Measurements from ENCODE around the gene KIAA1671. TPM values are rescaled to one million over a fixed set of nuclear protein-coding genes. Genes with fewer than 3 reads are reported as not detected.

Gene KIAA1671
- total RNA-seq, 1 experiment from 2014 or later: 68.1 TPM

- no peaks in the 10 kb centered on the region for H3K27me3 Mint-ChIP-seq (ENCODE audit: insufficient read depth, unreplicated experiment)
- TSS peak; percentile 43 for BruUV-seq (replicated peaks)
These were observed 1.6 kb downstream of the KIAA1671 start for GRCh38 chr22:24954114-24954463.

DNA sequence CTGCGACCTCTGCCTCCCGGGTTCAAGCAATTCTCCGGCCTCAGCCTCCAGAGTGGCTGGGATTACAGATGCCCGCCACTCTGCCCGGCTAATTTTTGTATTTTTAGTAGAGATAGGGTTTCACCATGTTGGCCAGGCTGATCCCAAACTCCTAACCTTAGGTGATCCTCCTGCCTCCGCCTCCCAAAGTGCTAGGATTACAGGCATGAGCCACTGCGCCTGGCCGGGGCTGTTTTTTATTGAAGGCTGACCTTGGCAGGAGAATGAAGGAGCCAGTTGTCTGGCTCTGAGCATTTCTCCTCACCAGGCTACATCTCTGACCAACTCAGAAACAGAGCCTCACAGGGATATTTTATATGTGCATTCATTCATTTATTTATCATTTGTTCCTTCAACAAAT, 2.3 kb downstream of the KIAA1671 start:
- POLR2A ChIA-PET: interaction anchor here (1.2 to 3.8 kb wide), 7 partner anchors 13 to 97 kb away, joined by 5 to 50 read pairs (median 14); no protein-coding TSS in a partner anchor
- DNase-seq (ENCODE audit: unreplicated experiment): no peak
- H3K4me3 Mint-ChIP-seq (ENCODE audit: unreplicated experiment): peak overlapping the region; percentile 85
- intact Hi-C loops (cut with micrococcal nuclease): no loop called here
- H3K9me3 Mint-ChIP-seq (ENCODE audit: unreplicated experiment): no peaks in the 10 kb centered on the region
- peaks cover 7% of the 10 kb centered on the region for H3K36me3 Mint-ChIP-seq (ENCODE audit: insufficient read depth, unreplicated experiment)
- TF ChIP-seq, protein P1, sequence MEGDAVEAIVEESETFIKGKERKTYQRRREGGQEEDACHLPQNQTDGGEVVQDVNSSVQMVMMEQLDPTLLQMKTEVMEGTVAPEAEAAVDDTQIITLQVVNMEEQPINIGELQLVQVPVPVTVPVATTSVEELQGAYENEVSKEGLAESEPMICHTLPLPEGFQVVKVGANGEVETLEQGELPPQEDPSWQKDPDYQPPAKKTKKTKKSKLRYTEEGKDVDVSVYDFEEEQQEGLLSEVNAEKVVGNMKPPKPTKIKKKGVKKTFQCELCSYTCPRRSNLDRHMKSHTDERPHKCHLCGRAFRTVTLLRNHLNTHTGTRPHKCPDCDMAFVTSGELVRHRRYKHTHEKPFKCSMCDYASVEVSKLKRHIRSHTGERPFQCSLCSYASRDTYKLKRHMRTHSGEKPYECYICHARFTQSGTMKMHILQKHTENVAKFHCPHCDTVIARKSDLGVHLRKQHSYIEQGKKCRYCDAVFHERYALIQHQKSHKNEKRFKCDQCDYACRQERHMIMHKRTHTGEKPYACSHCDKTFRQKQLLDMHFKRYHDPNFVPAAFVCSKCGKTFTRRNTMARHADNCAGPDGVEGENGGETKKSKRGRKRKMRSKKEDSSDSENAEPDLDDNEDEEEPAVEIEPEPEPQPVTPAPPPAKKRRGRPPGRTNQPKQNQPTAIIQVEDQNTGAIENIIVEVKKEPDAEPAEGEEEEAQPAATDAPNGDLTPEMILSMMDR (IDR thresholded peaks at IDR 0.05; ENCODE audit: unreplicated experiment): no peak
- peak overlapping the region; percentile 40 for H3K27ac Mint-ChIP-seq (ENCODE audit: low read depth, unreplicated experiment)
- CTCF ChIA-PET: interaction anchor here (0.6 to 2.9 kb wide), 7 partner anchors 11 to 103 kb away, joined by 3 to 11 read pairs (median 5); no protein-coding TSS in a partner anchor
- H3K27me3 Mint-ChIP-seq (ENCODE audit: insufficient read depth, unreplicated experiment): no peaks in the 10 kb centered on the region
- H3K4me1 Mint-ChIP-seq (ENCODE audit: insufficient read depth, unreplicated experiment): peaks cover 45% of the 10 kb centered on the region
- no TSS peak for BruUV-seq (replicated peaks)

More at GRCh38 chr22:24954114-24954463, 1.6 kb downstream of the KIAA1671 start:
- CTCF ChIA-PET: interaction anchor here (0.9 to 2.9 kb wide), 14 partner anchors 9 to 178 kb away, joined by 3 to 11 read pairs (median 5); no protein-coding TSS in a partner anchor
- H3K9me3 Mint-ChIP-seq (ENCODE audit: unreplicated experiment): no peaks in the 10 kb centered on the region
- intact Hi-C loops (cut with micrococcal nuclease): no loop called here
- no peak for DNase-seq (ENCODE audit: unreplicated experiment)
- TF ChIP-seq, protein P1 (IDR thresholded peaks at IDR 0.05; ENCODE audit: unreplicated experiment): no peak
- peak overlapping the region; percentile 94 for H3K27ac Mint-ChIP-seq (ENCODE audit: low read depth, unreplicated experiment)
- H3K4me3 Mint-ChIP-seq (ENCODE audit: unreplicated experiment): peak overlapping the region; percentile 85
- POLR2A ChIA-PET: interaction anchor here (0.7 to 3.8 kb wide), 14 partner anchors 8 to 399 kb away, joined by 3 to 50 read pairs (median 7); partner anchors contain the start of gene GUCD1
- peaks cover 47% of the 10 kb centered on the region for H3K4me1 Mint-ChIP-seq (ENCODE audit: insufficient read depth, unreplicated experiment)
- H3K36me3 Mint-ChIP-seq (ENCODE audit: insufficient read depth, unreplicated experiment): peaks cover 7% of the 10 kb centered on the region

- no peak for DNase-seq (ENCODE audit: unreplicated experiment)
- no peaks in the 10 kb centered on the region for H3K9me3 Mint-ChIP-seq (ENCODE audit: unreplicated experiment)
- intact Hi-C loops (cut with micrococcal nuclease): no loop called here
- POLR2A ChIA-PET: interaction anchor here (1.0 kb wide), 1 partner anchor 9 kb away, joined by 3 read pairs; no protein-coding TSS in a partner anchor
- peaks cover 35% of the 10 kb centered on the region for H3K4me1 Mint-ChIP-seq (ENCODE audit: insufficient read depth, unreplicated experiment)
- no TSS peak for BruUV-seq (replicated peaks)
- H3K4me3 Mint-ChIP-seq (ENCODE audit: unreplicated experiment): no peak overlapping the region
- peaks cover 15% of the 10 kb centered on the region for H3K36me3 Mint-ChIP-seq (ENCODE audit: insufficient read depth, unreplicated experiment)
- H3K27me3 Mint-ChIP-seq (ENCODE audit: insufficient read depth, unreplicated experiment): no peaks in the 10 kb centered on the region
- TF ChIP-seq, protein P1 (IDR thresholded peaks at IDR 0.05; ENCODE audit: unreplicated experiment): no peak
- CTCF ChIA-PET: no interaction called here
- H3K27ac Mint-ChIP-seq (ENCODE audit: low read depth, unreplicated experiment): peak overlapping the region; percentile 40
These were observed 4.5 kb downstream of the KIAA1671 start for GRCh38 chr22:24957043-24957442.

DNA sequence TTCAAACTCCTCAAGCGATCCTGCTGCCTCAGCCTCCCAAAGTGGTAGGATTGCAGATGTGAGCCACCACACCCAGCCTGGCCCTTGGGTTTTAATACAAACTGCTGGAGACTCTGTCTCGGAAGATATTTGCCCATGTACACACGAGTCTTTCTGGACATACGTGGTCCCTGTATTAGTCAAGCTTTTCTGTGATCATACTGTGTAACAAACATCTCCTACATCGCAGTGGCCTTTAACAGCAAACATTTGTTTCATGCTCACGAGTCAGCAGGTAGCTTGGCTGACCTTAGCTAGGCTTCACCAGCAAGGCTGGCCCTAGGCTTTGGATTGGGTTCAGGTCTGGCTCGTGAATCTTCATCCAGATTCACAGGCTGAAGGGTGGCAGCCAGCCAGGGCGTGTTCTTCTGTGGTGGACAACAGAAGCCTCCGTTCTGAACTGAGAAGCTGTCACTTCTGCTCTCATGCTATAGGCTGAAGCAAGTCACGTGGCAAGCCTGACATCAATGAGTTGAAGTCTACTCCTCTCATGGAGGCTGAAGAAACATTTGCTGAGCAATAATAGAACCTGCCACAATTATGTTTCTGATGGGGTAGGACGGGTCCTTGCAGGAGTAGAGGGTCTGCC, 8.8 kb downstream of the KIAA1671 start:
- Mint-ChIP-seq H3K9me3 (ENCODE audit: unreplicated experiment) (no peaks in the 10 kb centered on the region), H3K4me1 (ENCODE audit: insufficient read depth, unreplicated experiment) (peaks cover 19% of the 10 kb centered on the region), H3K27me3 (ENCODE audit: insufficient read depth, unreplicated experiment) (no peaks in the 10 kb centered on the region), H3K27ac (ENCODE audit: low read depth, unreplicated experiment) (peak overlapping the region; percentile 52), H3K4me3 (ENCODE audit: unreplicated experiment) (no peak overlapping the region), H3K36me3 (ENCODE audit: insufficient read depth, unreplicated experiment) (peaks cover 26% of the 10 kb centered on the region)
- CTCF ChIA-PET: interaction anchor here (0.6 to 1.7 kb wide), 6 partner anchors 9 to 149 kb away, joined by 3 to 8 read pairs (median 4); partner anchors contain the start of gene KIAA1671
- TF ChIP-seq, protein P1 (IDR thresholded peaks at IDR 0.05; ENCODE audit: unreplicated experiment): no peak
- no TSS peak for BruUV-seq (replicated peaks)
- POLR2A ChIA-PET: interaction anchor here (1.0 kb wide), 1 partner anchor 7 kb away, joined by 3 read pairs; no protein-coding TSS in a partner anchor
- intact Hi-C loops (cut with micrococcal nuclease): no loop called here
- DNase-seq (ENCODE audit: unreplicated experiment): no peak

All from MCF 10A (cell line).